Fibroblast of lung (primary cell): Measurements from ENCODE around the gene OR1I1.

Source experiments
- EZH2 ChIP-seq: IDR thresholded peaks from 2 replicates; pipeline ENCODE4 v1.5.1; 2012; ENCODE audit warnings: low read length, control low read depth, mild to moderate bottlenecking; ENCODE audit errors: missing control alignments
- TF ChIP-seq, protein P1 (sequence below), 2 donors: IDR thresholded peaks in 1 of 2; conservative IDR thresholded peaks in 1 of 2; 1 replicate in 1 of 2; 2 replicates in 1 of 2; pipeline ENCODE4 v1.5.1; 2011 to 2012; ENCODE audit warnings: low read length in 2 of 2, control low read depth in 1 of 2, inconsistent platforms in 1 of 2, low read depth in 1 of 2, mild to moderate bottlenecking in 1 of 2

DNA sequence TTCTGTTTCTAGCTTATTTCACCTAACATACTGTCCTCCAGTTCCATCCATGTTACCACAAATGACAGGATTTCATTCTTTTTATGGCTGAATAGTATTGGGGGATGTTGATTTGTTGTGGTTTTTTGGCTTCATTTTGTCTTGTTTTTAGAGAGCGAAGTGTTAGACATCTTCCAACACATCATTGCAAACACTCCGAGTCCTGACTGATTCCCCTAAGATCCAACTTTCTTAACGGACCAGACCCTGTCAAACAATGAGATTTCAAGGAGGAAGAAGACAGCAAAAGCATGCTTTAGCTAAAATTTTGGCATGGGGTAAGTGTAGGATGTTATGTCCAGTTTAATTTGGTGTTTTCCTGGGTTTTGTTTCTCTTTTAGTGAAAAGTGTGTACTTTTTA is 36.5 kb upstream of the OR1I1 start:
- TF ChIP-seq, protein P1, sequence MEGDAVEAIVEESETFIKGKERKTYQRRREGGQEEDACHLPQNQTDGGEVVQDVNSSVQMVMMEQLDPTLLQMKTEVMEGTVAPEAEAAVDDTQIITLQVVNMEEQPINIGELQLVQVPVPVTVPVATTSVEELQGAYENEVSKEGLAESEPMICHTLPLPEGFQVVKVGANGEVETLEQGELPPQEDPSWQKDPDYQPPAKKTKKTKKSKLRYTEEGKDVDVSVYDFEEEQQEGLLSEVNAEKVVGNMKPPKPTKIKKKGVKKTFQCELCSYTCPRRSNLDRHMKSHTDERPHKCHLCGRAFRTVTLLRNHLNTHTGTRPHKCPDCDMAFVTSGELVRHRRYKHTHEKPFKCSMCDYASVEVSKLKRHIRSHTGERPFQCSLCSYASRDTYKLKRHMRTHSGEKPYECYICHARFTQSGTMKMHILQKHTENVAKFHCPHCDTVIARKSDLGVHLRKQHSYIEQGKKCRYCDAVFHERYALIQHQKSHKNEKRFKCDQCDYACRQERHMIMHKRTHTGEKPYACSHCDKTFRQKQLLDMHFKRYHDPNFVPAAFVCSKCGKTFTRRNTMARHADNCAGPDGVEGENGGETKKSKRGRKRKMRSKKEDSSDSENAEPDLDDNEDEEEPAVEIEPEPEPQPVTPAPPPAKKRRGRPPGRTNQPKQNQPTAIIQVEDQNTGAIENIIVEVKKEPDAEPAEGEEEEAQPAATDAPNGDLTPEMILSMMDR (conservative IDR thresholded peaks at IDR 0.05 in 1 of 2, IDR thresholded peaks at IDR 0.05 in 1 of 2; ENCODE audit: low read depth in 1 of 2, low read length in 2 of 2): no peak
- TF ChIP-seq EZH2: no peak
